ENCODE measurements around the gene ARHGAP6. TPM values are rescaled to one million over a fixed set of nuclear protein-coding genes. Genes with fewer than 3 reads are reported as not detected.

Gene ARHGAP6
- total RNA-seq, 2 experiments from 2014 or later: not detected

DNA sequence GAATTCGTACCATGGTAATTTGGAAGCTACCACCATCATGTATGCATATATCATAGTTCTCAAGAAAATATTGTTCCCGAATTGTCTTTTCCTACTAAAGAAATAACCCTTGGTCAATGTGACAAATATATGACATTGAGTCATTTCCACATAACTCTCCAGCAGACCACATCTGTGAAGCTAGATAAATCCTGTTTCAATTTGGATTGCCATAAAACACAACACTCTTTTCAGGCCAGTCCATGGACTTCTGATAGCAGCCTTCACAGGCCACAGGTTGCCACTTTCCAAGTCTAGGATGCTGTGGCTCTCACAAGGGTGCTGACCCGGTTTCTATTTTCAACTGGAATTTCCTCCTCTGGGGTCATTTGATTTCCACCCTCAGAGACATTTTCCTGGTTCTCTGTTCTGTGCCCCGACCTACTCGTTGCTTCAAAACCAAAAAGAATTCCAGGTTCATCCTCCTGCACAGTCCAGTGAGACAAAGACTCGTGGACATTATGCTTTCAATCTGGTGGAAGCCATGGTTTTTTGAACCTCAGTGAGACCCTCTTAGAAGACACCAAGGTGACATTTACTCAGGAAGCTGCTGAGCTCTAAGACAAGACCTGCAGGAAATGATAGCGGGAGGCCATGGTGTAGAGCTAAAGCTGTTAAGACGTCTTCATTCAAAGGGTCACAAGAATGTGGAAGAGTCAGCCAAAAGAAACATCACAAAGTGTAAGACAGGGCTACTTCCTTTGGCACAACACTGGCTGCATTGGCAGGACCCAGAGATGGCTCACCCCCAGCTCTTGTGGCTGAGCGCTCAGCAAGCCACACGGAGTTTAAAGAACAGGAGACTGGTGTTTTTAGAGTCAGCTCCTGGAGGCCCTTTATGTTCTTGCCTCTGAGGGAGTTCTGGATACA, 252.8 kb downstream of the ARHGAP6 start:
- no peaks in the 10 kb centered on the region for H3K9me3 Mint-ChIP-seq
- TF ChIP-seq, protein P1, sequence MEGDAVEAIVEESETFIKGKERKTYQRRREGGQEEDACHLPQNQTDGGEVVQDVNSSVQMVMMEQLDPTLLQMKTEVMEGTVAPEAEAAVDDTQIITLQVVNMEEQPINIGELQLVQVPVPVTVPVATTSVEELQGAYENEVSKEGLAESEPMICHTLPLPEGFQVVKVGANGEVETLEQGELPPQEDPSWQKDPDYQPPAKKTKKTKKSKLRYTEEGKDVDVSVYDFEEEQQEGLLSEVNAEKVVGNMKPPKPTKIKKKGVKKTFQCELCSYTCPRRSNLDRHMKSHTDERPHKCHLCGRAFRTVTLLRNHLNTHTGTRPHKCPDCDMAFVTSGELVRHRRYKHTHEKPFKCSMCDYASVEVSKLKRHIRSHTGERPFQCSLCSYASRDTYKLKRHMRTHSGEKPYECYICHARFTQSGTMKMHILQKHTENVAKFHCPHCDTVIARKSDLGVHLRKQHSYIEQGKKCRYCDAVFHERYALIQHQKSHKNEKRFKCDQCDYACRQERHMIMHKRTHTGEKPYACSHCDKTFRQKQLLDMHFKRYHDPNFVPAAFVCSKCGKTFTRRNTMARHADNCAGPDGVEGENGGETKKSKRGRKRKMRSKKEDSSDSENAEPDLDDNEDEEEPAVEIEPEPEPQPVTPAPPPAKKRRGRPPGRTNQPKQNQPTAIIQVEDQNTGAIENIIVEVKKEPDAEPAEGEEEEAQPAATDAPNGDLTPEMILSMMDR (IDR thresholded peaks at IDR 0.05): no peak
- DNase-seq: no peak
- H3K4me3 Mint-ChIP-seq: no peak overlapping the region
- CTCF ChIA-PET: no interaction called here
- no peaks in the 10 kb centered on the region for H3K4me1 Mint-ChIP-seq (ENCODE audit: low read depth)
- ATAC-seq: no peak
- intact Hi-C loops (cut with micrococcal nuclease): no loop called here
- POLR2A ChIA-PET: no interaction called here
- H3K27ac Mint-ChIP-seq: no peak overlapping the region
- H3K36me3 Mint-ChIP-seq (ENCODE audit: low read depth): no peaks in the 10 kb centered on the region
- no peaks in the 10 kb centered on the region for H3K27me3 Mint-ChIP-seq

DNA sequence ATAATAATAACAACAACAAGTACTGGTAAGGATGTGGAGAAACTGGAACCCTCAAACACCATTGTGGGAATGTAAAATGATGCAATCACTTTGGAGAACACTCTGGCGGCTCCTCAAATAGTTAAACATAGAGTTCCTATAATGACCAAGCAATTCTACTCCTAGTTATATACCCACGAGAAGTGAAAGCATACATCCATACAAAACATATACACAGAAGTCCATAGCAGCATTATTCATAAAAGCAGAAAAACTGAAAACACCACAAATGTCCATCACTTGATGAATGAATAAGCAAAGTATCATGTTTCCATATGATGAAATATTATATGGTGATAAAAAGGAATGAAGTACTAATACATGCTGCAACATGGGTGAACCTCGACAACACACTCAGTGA, 255.8 kb downstream of the ARHGAP6 start:
- intact Hi-C loops (cut with micrococcal nuclease): no loop called here
- CTCF ChIA-PET: no interaction called here

DNA sequence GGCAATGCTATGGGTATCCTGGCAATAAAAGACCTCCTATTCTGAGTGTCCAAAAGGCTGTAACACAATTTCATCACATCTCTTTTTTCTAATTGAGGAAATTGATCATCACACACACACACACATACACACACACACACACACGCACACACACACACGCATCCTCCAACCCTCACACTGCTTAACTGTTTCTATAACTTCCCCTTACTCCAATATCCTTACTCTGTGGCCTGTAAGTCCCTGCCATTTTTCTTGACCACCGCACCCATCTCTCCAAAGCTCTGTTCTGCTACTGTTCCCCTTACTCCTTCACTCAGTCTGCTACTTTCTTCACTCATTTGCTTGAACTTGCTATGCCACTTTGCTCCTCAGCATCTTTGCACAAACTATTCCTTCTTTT, 256.9 kb downstream of the ARHGAP6 start:
- no peak overlapping the region for H3K27ac Mint-ChIP-seq
- CTCF ChIA-PET: no interaction called here
- POLR2A ChIA-PET: no interaction called here
- ATAC-seq (no peak), DNase-seq (no peak)
- TF ChIP-seq, protein P1 (IDR thresholded peaks at IDR 0.05): no peak
- H3K4me3 Mint-ChIP-seq: no peak overlapping the region
- no peaks in the 10 kb centered on the region for H3K27me3 Mint-ChIP-seq
- H3K9me3 Mint-ChIP-seq: no peaks in the 10 kb centered on the region
- no peaks in the 10 kb centered on the region for H3K4me1 Mint-ChIP-seq (ENCODE audit: low read depth)
- intact Hi-C loops (cut with micrococcal nuclease): no loop called here
- no peaks in the 10 kb centered on the region for H3K36me3 Mint-ChIP-seq (ENCODE audit: low read depth)

More for the DNA sequence above, 255.8 kb downstream of the ARHGAP6 start:
- H3K27me3 Mint-ChIP-seq: no peaks in the 10 kb centered on the region
- H3K27ac Mint-ChIP-seq: no peak overlapping the region
- H3K36me3 Mint-ChIP-seq (ENCODE audit: low read depth): no peaks in the 10 kb centered on the region
- no peak overlapping the region for H3K4me3 Mint-ChIP-seq
- POLR2A ChIA-PET: no interaction called here
- TF ChIP-seq, protein P1 (IDR thresholded peaks at IDR 0.05): no peak
- DNase-seq: no peak
- no peaks in the 10 kb centered on the region for H3K4me1 Mint-ChIP-seq (ENCODE audit: low read depth)
- no peaks in the 10 kb centered on the region for H3K9me3 Mint-ChIP-seq
- no peak for ATAC-seq

DNA sequence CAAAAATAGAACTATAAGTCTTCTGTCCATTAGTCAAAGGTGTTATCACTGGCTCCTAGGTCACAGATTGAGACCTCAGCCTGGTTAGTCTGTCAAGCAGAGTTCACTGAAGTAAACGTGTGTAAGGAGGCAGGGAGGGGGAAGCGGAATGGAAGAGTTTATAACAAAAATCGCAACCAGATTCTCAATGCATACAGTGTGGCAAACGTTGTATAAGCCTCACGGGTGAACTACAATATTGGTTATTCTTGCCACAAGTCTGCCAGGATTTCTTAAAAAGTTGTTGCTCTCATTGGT, 257.7 kb downstream of the ARHGAP6 start:
- CTCF ChIA-PET: no interaction called here
- H3K4me1 Mint-ChIP-seq (ENCODE audit: low read depth): no peaks in the 10 kb centered on the region
- H3K36me3 Mint-ChIP-seq (ENCODE audit: low read depth): no peaks in the 10 kb centered on the region
- intact Hi-C loops (cut with micrococcal nuclease): no loop called here
- no peak overlapping the region for H3K4me3 Mint-ChIP-seq
- DNase-seq (no peak), ATAC-seq (no peak)
- TF ChIP-seq, protein P1 (IDR thresholded peaks at IDR 0.05): no peak
- no peaks in the 10 kb centered on the region for H3K9me3 Mint-ChIP-seq
- H3K27me3 Mint-ChIP-seq: no peaks in the 10 kb centered on the region
- no peak overlapping the region for H3K27ac Mint-ChIP-seq
- POLR2A ChIA-PET: no interaction called here

DNA sequence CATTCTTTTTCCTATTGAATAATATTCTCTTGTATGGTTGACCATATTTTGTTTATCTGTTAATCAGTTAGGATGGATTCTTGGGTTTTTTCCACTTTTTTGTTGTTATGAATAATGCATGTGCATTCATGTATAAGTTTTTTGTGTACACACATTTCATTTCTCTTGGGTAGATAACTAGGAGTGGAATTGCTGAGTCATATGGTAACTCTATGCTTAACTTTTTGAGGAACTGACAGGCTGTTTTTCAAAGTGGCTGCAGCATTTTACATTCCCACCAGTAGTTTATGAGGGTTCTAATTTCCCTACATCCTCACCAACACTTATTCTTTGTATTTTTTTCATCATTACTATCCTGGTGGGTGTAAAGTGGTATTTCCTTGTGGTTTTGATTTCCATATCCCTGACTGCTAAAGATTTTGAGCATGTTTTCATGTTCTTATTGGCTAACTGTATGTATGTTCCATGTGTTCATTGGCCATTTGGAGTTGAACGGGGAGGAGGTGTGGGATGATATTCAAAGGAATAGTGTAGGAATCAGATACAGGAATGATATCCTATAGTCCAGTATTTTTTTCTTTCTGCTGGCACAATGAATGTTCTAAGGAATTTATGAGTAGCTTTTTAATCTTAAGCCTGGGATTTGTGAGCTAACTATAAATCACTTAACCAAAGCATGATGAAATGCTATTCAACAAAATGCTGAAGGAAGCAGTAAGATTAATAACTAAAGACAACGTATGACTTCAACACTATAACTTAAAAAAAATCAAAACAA, 258.2 kb downstream of the ARHGAP6 start:
- ATAC-seq: no peak

More for the DNA sequence above, 258.2 kb downstream of the ARHGAP6 start:
- Mint-ChIP-seq H3K4me3 (no peak overlapping the region), H3K27ac (no peak overlapping the region), H3K4me1 (ENCODE audit: low read depth) (no peaks in the 10 kb centered on the region), H3K36me3 (ENCODE audit: low read depth) (no peaks in the 10 kb centered on the region), H3K27me3 (no peaks in the 10 kb centered on the region), H3K9me3 (no peaks in the 10 kb centered on the region)
- POLR2A ChIA-PET: no interaction called here
- DNase-seq: no peak
- intact Hi-C loops (cut with micrococcal nuclease): no loop called here
- CTCF ChIA-PET: no interaction called here
- TF ChIP-seq, protein P1 (IDR thresholded peaks at IDR 0.05): no peak

Measured in activated CD8-positive, alpha-beta T cell treated with anti-CD3 and anti-CD28 coated beads for 36 hours (primary cell).